ENCODE results near the gene IL1RL2.

GRCh38 chr2:102147935-102148334, 38.9 kb upstream of the IL1RL2 start:
- TF ChIP-seq GABPB1 (CRISPR knock-in tag; IDR thresholded peaks at IDR 0.05), result no peak; the same call in 1 of the 2 replicates
- TF ChIP-seq, protein P1, sequence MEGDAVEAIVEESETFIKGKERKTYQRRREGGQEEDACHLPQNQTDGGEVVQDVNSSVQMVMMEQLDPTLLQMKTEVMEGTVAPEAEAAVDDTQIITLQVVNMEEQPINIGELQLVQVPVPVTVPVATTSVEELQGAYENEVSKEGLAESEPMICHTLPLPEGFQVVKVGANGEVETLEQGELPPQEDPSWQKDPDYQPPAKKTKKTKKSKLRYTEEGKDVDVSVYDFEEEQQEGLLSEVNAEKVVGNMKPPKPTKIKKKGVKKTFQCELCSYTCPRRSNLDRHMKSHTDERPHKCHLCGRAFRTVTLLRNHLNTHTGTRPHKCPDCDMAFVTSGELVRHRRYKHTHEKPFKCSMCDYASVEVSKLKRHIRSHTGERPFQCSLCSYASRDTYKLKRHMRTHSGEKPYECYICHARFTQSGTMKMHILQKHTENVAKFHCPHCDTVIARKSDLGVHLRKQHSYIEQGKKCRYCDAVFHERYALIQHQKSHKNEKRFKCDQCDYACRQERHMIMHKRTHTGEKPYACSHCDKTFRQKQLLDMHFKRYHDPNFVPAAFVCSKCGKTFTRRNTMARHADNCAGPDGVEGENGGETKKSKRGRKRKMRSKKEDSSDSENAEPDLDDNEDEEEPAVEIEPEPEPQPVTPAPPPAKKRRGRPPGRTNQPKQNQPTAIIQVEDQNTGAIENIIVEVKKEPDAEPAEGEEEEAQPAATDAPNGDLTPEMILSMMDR (IDR thresholded peaks at IDR 0.05), result no peak
- no peak for TF ChIP-seq ATF3 (CRISPR knock-in tag; conservative IDR thresholded peaks at IDR 0.05)
- no peak for TF ChIP-seq TEAD1 (CRISPR knock-in tag; IDR thresholded peaks at IDR 0.05)
- TF ChIP-seq JUN (CRISPR knock-in tag; IDR thresholded peaks at IDR 0.05), result no peak
- TF ChIP-seq OVOL2 (CRISPR knock-in tag; IDR thresholded peaks at IDR 0.05; ENCODE audit: borderline replicate concordance), result no peak
- TF ChIP-seq KAT7 (CRISPR knock-in tag; IDR thresholded peaks at IDR 0.05; ENCODE audit: borderline replicate concordance), result no peak
- TF ChIP-seq ZBTB43 (CRISPR knock-in tag; IDR thresholded peaks at IDR 0.05), result no peak
